Skeletal muscle tissue (tissue), 4 donors: ENCODE results near the gene GRHL1. TPM values are rescaled to one million over a fixed set of nuclear protein-coding genes. Genes with fewer than 3 reads are reported as not detected.
A peak's percentile ranks its signal among the peaks of the same experiment; 100 is the strongest.

Experiments
- H3K27ac ChIP-seq: one replicate; pipeline ENCODE4 v1.7.0; 2013; ENCODE audit warnings: mild to moderate bottlenecking, low read depth, low read length, inconsistent platforms
- H3K27me3 ChIP-seq, 3 donors: one replicate each; pipeline ENCODE4 v1.7.0; 2013; ENCODE audit warnings: low read length in 3 of 3; ENCODE audit not compliant: control insufficient read depth in 3 of 3, insufficient read depth in 3 of 3
- H3K36me3 ChIP-seq, 3 donors: one replicate each; pipeline ENCODE4 v1.7.0; 2013; ENCODE audit warnings: low read length in 3 of 3; ENCODE audit not compliant: control insufficient read depth in 3 of 3, insufficient read depth in 3 of 3
- H3K4me1 ChIP-seq, 3 donors: one replicate each; pipeline ENCODE4 v1.7.0; 2013; ENCODE audit warnings: low read length in 3 of 3, mild to moderate bottlenecking in 3 of 3; ENCODE audit not compliant: control insufficient read depth in 3 of 3, insufficient read depth in 3 of 3
- H3K4me3 ChIP-seq, 3 donors: one replicate each; pipeline ENCODE4 v1.7.0; 2013; ENCODE audit warnings: low read length in 3 of 3
- H3K9ac ChIP-seq, 3 donors: one replicate each; pipeline ENCODE4 v1.7.0; 2013; ENCODE audit warnings: low read length in 3 of 3, mild to moderate bottlenecking in 3 of 3, moderate library complexity in 2 of 3, low read depth in 1 of 3
- H3K9me3 ChIP-seq, 3 donors: one replicate each; pipeline ENCODE4 v1.7.0; 2013; ENCODE audit warnings: low read length in 3 of 3; ENCODE audit not compliant: control insufficient read depth in 3 of 3
- total RNA-seq: library from RNA; depleted of rRNA; stranded (reverse); fragments of >200 nt; gene quantifications from one replicate; pipeline ENCODE4 v1.2.3, GENCODE V29; 2014
- donor health status: Osteomylitis.

Gene GRHL1
- total RNA-seq, 1 donor from 2014 or later: under 0.01 TPM

DNA sequence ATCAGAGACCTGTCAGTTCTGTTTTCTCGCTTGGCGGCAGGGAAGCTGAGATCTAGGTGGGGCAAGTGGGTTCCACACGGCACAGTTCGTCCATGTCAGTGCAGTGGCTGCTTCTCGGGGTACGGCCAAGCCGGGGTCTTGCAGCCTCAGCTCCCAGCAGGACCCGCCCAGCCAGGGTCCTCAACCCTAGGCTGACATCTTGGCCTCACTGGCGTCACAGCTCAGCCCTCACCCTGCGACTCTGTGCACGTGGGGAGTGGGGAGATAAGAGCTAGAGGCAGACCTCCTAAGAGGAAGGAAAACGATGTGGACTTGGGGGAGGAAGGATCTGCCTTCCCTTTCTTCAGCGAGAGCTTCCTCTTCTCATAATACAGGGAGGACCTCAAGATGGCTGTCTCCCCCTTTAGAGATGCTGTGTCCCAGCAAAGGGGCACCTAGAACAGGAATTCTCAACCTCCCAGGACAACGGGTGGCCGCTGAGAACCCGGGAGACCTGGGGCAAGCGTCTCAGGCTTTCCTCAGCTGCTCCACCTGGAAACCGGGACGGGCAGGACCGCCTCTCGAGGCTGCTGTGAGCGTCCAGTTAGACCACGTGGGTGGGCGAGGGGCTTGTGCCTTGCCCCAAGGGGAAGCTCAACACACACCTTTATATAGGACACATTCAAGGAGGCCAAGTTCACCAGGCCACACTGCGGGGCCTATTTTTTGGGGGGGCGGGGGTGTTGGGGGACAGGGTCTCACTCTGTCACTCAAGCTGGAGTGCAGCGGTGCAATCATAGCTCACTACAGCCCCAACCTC lies 68.3 kb downstream of the GRHL1 start:
- Histone ChIP-seq H3K27ac (no peak overlapping the region), H3K4me1 (peaks cover 0 to 5% (median 5%) of the 10 kb centered on the region in 3 donors), H3K36me3 (no peaks in the 10 kb centered on the region), H3K9me3 (peaks cover 0 to 3% (median 2%) of the 10 kb centered on the region in 3 donors), H3K4me3 (no peak overlapping the region), H3K27me3 (no peaks in the 10 kb centered on the region), H3K9ac (no peak overlapping the region)

DNA sequence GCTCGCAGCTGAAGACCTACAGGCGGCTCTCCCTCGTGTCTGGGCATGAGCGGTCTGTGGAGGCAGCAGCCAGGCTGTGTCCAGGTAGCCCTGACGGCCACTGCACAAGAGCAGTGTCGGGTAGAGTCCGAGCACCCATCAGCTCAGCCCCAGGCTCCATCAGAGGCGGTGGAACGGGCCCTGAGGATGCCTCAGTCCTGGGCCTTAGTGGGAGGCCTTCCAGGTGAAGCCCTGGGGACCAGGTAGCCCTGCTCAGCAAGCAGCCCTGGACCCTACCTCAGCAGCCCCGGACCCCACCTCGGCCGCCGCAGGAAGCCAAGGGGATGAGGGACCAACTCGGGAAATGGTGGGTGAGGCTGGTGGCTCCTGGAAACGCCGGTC lies 70.5 kb downstream of the GRHL1 start:
- no peak overlapping the region for H3K27ac ChIP-seq
- H3K36me3 ChIP-seq: no peaks in the 10 kb centered on the region

DNA sequence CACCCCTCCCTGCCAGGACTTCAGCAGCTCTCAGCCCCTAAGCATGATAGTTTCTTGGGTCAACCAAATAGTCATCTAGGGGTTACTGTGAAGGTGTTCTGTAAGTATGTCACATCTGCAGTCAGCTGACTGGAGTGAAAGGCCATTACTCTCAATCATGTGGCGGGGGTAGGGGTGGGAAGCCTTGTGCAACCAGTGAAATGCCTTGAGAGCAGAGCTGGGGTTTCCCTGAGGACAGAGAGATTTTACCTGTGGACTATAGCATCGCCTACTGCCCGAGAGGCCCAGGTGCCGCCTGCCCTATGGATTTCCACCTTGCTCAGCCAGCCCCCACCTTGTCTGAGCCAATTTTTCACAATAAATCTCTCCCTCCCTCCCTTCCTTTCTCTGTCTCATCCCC lies 71.0 kb downstream of the GRHL1 start:
- no peak overlapping the region for H3K9ac ChIP-seq
- H3K36me3 ChIP-seq: no peaks in the 10 kb centered on the region
- no peak overlapping the region for H3K27ac ChIP-seq
- H3K4me3 ChIP-seq: no peak overlapping the region
- no peaks in the 10 kb centered on the region for H3K9me3 ChIP-seq
- no peaks in the 10 kb centered on the region for H3K27me3 ChIP-seq
- H3K4me1 ChIP-seq: peaks cover 0 to 8% (median 5%) of the 10 kb centered on the region in 3 donors

More for the DNA sequence above, 70.5 kb downstream of the GRHL1 start:
- H3K4me1 ChIP-seq: peaks cover 0 to 5% (median 5%) of the 10 kb centered on the region in 3 donors
- H3K27me3 ChIP-seq: no peaks in the 10 kb centered on the region
- no peak overlapping the region for H3K4me3 ChIP-seq
- no peak overlapping the region for H3K9ac ChIP-seq
- H3K9me3 ChIP-seq: peaks cover 0 to 3% (median 0%) of the 10 kb centered on the region in 3 donors

DNA sequence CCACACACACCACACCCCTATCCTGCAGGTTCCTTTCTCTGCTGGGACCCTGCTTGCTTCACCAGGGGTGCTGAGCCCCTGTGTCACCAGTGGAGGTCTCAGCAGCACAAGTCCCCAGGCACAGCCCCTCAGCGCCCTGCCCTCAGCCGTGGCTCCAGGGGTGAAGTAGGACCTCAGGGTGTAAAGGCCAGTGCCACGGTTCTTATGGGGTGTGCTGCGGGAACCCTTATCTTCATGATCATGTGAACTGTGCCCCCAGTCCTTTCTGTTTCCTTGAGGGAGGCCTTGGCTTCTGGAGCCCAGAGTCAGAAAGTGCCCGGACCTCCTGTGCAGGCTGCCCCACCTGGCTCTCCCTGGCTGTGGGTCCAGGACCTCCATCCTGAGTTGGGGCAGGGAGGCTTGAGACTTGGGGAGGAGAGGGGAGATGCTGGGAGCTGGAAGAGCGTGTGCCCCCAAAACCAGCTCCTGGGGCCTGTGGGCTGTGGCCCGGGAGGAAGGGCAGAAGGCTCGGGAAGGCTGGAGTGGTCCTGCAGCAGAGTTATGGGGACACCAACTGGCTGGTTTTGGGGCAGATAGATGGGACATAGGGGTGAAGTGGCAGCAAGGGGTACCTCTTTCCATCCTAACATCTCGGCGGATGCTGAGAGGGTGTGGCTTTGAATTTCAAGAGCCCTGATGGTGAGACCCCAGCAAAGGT lies 71.6 kb downstream of the GRHL1 start:
- Histone ChIP-seq H3K36me3 (no peaks in the 10 kb centered on the region), H3K9ac (no peak overlapping the region), H3K27me3 (no peaks in the 10 kb centered on the region), H3K4me3 (no peak overlapping the region), H3K27ac (no peak overlapping the region), H3K9me3 (no peaks in the 10 kb centered on the region), H3K4me1 (peaks cover 6 to 10% (median 6%) of the 10 kb centered on the region in 3 donors)

DNA sequence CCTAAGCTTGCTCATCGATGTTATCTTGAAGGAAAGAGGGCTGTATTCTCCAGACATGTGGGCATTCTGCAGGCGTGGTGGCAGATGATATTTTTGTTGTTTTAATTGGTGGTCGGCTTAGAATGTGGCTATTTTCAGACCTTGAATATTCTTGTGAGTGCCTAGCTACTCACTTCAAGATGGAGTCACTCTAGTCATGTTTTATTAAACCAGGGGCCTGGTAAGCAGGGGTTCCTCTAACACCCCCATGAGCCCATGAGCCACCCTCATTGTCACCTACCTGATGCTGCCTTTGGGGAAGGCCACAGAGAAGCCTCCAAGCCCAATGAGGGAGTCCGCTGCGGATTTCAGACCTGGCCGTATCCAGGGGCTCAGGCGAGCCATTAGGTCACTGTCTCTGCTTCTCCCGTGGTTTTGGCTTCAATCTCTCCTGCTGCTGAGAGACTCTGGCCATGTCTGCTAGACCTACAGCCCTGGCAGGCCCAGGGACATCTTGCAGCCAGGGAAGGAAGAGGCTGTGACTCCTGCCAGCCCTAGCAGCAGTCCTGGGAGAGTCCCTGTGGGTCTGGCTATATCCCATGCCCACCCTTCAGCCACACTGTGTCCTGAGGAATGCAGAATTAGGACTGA lies 75.6 kb downstream of the GRHL1 start:
- peak overlapping the region; percentile 12 for H3K27ac ChIP-seq
- peaks cover 12 to 25% (median 24%) of the 10 kb centered on the region in 3 donors for H3K4me1 ChIP-seq
- H3K4me3 ChIP-seq: no peak overlapping the region
- no peaks in the 10 kb centered on the region for H3K27me3 ChIP-seq
- H3K36me3 ChIP-seq: no peaks in the 10 kb centered on the region
- H3K9ac ChIP-seq: no peak overlapping the region
- H3K9me3 ChIP-seq: no peaks in the 10 kb centered on the region

DNA sequence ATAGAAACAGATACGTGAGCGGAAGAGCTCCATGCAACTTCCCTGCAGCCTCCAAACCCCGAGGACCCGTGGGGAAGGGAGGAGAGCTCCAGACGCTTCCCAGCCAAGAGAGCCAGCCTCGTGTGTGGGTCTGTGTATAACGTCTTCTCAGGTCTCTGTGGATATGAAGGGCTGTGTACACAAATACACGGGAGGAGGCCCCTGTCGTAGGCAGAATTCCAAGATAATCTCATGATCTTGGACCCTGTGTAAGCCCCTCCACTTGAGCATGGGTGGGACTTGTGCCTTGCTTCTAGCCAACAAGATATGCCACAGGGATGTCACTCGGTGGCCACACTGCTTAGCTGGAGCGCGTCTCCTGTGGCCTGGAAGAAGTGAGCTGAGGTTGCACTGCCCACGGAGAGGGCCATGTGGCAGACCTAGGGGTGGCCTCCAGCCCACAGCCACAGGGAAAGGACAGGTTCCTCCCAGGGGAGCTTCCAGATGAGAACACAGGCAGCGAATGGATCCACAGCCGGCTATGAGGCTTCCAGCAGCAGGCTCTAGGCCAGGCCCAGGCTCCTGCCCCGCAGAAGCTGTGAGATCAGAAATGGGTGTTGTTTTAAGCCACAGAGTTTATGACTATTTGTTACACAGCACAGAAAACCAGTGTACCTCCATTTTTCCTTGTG lies 76.3 kb downstream of the GRHL1 start:
- Histone ChIP-seq H3K27me3 (no peaks in the 10 kb centered on the region), H3K4me3 (no peak overlapping the region), H3K27ac (peak overlapping the region; percentile 12), H3K9me3 (no peaks in the 10 kb centered on the region), H3K4me1 (peaks cover 12 to 25% (median 24%) of the 10 kb centered on the region in 3 donors), H3K36me3 (no peaks in the 10 kb centered on the region), H3K9ac (no peak overlapping the region)

DNA sequence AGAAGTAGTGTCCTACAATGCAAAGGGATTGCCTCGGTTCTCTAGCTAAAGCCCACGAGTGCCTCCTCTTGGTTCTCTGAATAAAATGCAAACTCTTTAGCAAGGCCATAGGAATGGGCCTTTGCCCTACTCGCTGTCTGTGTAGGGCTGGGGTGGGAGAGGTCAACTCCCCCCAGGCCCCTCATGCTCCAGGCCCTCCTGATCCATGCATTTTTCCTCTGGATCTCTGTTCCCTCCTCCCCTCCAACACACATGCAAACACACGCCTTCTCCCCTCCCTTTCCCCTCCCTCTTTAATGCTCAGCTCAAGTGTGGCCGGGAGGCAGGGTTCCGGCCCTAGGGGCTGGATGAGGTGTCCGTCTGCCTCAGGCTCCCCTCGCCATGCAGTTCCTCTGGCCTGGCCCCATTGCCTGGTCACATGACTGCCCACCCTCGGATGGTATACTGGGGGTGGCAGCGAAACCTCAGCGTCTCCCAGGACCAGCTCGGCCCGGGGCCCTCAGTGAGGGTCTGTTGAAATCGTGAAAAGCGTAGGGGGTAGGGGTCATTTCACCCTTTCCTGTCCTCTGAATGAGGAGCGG lies 77.0 kb downstream of the GRHL1 start:
- H3K27ac ChIP-seq: peak overlapping the region; percentile 12
- H3K4me1 ChIP-seq: peaks cover 12 to 25% (median 24%) of the 10 kb centered on the region in 3 donors
- H3K9me3 ChIP-seq: no peaks in the 10 kb centered on the region
- H3K27me3 ChIP-seq: no peaks in the 10 kb centered on the region
- no peak overlapping the region for H3K4me3 ChIP-seq
- no peaks in the 10 kb centered on the region for H3K36me3 ChIP-seq
- H3K9ac ChIP-seq: no peak overlapping the region

DNA sequence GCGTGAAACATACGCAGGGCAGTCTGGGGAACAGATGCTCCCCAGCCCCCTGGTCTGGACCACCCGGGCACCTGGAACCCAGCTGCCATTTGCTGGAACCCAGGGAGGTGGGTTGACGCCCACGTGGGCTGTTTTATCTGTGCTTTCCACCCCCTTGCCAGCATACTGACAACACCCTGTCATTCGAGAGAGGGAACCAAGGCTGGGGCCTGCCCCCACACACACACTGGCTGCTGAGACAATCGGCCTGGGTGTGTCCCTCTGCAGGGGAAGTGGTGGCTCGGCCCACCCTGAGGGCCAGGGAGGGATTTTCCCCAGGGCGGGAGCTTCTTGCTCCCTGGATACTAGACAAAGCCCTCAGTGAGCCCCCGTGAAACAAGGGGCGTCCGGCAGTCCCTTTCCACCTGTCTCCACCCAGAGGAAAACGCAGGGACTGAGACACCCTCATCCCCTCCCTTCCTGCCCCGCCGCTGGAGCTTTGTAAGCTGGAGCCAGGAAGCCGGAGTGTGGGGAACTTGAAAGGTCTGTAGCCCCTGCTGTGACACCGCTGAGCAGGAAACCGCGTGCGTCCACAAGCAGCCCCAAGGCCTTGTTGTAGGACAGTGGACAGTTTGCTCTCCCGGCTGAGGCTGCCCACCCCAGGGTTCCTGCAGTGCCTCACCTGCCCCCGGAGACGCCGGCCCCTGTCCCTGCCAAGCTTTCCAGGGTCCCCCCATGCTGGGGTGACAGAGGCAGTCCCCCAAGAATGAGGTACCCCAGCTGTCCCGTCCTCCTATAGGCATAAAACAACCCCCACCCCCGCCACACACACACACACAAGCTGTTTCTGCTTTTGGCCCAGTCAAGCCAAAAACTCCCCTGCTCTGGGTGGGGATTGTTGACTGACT lies 77.7 kb downstream of the GRHL1 start:
- Histone ChIP-seq H3K9me3 (no peaks in the 10 kb centered on the region), H3K27me3 (no peaks in the 10 kb centered on the region), H3K4me1 (peaks cover 12 to 25% (median 24%) of the 10 kb centered on the region in 3 donors), H3K36me3 (no peaks in the 10 kb centered on the region), H3K9ac (peak overlapping the region in 1 of 3 donors; percentile 40), H3K4me3 (peak overlapping the region in 1 of 3 donors; percentile 23), H3K27ac (peak overlapping the region; percentile 25)

DNA sequence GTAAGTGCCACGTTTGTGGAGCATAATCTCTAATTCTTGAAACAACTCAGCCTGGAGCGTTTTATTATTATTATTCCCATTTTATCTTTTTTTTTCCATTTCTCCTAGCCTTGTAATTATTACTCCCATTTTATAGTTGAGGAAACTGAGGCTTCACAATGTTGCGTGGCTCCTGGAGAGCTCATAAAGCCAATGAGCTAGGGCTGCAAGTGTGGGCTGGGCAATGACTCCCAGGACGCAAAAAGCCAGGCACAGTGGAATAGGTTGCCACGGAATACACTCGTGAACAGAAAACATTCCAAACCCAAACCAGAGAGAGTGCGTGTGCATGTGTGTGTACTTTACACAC lies 78.4 kb downstream of the GRHL1 start:
- Histone ChIP-seq H3K4me1 (peaks cover 12 to 25% (median 24%) of the 10 kb centered on the region in 3 donors), H3K27me3 (no peaks in the 10 kb centered on the region), H3K9me3 (no peaks in the 10 kb centered on the region), H3K4me3 (no peak overlapping the region), H3K9ac (peak overlapping the region in 1 of 3 donors; percentile 40), H3K27ac (no peak overlapping the region), H3K36me3 (no peaks in the 10 kb centered on the region)
